ENCODE results near the gene NR4A1.

NR4A1 gene

GRCh38 chr12:52050758-52051541, at the start of gene NR4A1:
Gene NR4A1 (plus strand): TSS chr12:52051442. CDS start chr12:52054329, 2,887 bp downstream.
- peak; percentile 100 for DNase-seq

- DNase-seq = no peak
Observed at GRCh38 chr12:52003016-52003550, 48.2 kb upstream of the NR4A1 start.

GRCh38 chr12:52003591-52003990, 47.7 kb upstream of the NR4A1 start:
- no peak for DNase-seq

- no peak for DNase-seq
Observed at GRCh38 chr12:52004042-52004648, 47.1 kb upstream of the NR4A1 start.

DNA sequence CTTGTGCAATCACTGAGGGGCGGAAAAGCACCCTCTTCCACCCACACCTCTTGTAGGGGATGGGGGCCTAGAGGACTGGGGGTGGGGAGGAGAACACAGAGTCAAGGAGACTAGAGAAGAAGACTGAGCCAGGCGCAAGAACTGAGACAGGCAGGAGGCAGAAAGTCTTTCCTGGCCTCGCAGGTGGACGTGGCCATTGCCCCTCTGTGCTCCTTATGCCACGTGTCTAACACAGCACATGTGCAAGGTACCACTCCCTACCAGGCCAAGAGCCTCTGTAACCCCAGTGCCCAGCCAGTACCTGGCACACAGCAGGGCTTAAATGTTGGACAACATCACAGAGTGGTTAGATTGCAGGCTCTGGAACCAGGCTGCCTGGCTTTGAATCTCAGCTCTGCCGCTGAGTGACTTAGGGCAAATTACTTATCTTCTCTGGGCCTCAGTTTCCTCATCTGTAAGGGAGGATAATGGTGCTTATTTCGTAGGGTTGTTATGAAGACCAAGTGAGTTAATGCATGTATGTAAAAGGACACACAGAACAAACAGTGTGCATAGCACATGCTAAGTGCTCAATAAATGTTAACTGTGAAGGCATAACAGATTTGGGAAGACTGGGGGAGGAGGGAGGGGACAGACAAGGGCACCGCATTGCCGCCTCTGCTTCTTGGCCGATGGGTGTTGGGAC, 45.9 kb upstream of the NR4A1 start:
- DNase-seq = no peak

DNA sequence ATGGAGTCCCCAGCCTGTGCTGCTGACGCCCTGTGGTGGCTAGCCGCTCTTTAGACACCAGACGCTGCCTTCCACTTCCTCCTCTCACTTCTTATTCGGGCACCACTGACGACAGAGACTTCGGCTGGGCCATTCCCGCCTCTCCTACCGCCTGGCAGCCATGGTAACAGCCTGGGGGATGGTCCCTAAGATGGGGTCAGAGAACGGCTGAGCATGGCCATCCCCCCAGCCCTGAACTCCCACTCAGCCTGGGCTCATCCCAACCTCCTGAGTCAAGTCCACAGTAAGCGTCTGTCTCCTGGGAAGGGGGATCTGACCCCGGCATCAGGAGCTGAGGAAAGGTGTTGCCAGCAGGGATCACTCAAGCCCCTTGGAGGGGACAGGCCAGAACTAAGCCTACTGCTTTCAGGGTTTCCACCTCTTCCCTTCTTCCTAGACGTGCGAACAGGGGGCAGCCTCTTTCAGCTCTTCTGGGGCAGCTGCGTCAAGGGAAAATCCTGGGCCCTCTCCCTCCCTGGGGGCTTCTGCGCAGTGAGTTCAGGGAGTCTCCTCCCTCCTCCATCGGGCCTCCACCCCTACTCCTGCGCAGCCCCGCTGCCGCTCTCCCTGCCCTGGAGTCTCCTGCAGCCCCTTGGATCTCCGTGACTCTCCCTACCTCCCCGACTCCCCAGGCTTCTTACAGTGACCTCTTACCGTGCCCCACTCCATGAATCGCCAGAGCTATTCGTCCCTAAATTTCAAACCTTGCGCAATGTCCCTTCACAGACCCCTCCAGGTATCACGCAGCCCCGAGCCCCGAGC, 45.1 kb upstream of the NR4A1 start:
- DNase-seq = no peak

DNA sequence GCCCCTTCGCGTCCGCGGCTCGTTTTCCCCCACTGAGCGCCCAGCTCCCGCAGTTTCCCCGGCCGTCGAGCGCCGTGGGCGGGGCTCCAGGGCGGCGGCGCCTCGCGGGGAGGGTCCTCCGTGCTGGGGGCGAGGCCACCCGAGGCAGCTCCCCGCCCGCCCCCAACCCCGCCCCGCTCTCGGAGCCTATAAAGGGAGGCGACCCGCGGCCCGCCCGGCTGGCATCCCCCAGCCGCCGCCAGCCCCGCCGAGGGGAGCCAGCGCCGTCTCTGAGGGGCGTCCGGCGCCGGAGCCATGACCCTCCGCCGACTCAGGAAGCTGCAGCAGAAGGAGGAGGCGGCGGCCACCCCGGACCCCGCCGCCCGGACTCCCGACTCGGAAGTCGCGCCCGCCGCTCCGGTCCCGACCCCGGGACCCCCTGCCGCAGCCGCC, 44.5 kb upstream of the NR4A1 start, which contains the start of gene TAMALIN:
TSS of gene TAMALIN (plus strand) at position 221 of the 432 bp plus-strand sequence. CDS start at position 295, 74 bp downstream.
- DNase-seq = peak; percentile 93

DNA sequence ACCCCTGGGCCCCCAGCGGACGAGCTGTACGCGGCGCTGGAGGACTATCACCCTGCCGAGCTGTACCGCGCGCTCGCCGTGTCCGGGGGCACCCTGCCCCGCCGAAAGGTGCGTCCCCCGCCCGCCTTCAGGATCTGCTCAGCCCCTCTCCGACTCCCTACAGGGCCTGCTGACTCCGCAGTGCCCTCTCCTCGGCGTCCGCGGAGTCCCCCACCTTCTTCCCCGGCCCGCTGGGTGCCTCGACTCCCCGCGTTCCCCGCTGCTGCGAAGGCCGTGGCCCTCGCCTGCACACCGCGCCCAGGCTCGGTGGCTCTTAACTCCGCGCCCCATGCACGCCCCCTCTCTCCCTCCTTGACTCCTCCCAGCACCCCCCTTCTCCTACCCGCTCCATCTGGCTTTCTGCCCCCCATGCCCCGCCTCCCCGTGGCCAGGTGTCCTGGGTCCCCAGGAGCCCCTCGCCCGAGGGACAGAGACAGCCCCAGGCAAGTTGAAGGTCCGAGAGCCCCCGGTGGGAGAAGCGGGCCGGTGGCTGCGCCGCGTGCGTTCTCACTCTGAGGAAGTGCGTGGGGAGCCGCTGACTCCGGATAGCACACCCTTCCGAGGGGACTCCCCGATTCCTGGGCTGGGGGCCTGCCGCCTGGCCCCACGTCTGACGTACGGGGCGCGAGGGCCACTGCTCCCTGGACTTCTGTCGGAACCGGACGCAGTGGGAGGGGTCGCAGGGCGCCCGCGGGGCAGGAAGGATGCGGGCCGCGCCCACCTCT, 43.9 kb upstream of the NR4A1 start:
- peak; percentile 83 for DNase-seq

- DNase-seq = no peak
Observed at GRCh38 chr12:52007982-52008510, 43.2 kb upstream of the NR4A1 start.

- no peak for DNase-seq
Observed at GRCh38 chr12:52009081-52009751, 42.0 kb upstream of the NR4A1 start.

GRCh38 chr12:52010152-52010622, 41.1 kb upstream of the NR4A1 start:
- no peak for DNase-seq

- DNase-seq = no peak
Observed at GRCh38 chr12:52010692-52011601, 40.3 kb upstream of the NR4A1 start.

GRCh38 chr12:52011602-52012214, 39.5 kb upstream of the NR4A1 start:
- no peak for DNase-seq

DNA sequence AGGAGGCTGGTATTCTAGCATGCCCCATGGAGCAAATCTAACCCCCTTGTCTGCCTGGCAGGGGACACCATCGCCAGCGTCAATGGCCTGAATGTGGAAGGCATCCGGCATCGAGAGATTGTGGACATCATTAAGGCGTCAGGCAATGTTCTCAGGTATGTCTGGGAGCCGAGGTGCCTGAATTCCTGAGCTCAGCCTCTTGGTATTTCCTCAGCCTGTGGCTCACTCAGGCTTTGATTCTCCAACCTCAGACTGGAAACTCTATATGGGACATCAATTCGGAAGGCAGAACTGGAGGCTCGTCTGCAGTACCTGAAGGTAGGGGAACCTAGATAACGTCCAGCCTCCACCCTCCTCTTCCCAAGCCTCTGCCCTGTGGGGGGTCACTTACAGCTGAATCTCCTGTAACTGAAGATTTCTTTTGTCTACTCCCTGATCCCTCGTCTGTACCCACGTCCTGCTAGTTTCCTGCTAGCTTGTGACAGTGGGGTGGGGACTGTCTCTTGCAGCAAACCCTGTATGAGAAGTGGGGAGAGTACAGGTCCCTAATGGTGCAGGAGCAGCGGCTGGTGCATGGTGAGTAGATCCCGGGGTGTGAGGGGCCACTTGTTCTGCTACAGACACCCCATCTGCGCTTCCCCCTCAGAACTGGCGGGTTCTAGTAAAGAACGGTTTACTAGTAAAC, 37.5 kb upstream of the NR4A1 start:
- no peak for DNase-seq

DNA sequence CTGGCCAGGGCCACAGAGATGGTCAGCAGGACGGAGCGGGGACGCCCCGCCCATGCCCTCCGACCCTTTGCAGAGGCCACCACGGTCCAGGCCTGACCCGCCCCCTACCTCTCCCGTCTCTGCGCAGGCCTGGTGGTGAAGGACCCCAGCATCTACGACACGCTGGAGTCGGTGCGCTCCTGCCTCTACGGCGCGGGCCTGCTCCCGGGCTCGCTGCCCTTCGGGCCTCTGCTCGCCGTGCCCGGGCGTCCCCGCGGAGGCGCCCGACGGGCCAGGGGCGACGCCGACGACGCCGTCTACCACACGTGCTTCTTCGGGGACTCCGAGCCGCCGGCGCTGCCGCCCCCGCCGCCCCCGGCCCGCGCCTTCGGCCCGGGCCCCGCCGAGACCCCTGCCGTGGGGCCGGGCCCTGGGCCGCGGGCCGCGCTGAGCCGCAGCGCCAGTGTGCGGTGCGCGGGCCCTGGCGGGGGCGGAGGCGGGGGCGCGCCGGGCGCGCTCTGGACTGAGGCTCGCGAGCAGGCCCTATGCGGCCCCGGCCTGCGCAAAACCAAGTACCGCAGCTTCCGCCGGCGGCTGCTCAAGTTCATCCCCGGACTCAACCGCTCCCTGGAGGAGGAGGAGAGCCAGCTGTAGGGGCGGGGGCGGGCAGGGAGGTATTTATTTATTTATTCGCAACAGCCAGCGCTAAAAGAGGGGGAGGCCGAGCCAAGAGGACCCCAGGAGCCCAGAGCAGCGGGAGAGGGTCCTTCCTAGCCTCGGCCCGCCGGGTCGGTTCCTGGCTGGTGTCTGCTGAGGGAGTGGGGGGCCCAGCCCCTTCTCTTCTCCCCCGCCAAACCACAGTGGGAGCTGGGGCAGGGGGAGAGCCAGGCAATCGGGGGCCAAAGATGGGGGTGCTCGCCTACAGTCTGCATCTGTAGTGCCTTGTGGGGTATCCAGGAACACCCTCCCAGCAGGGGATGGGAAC, 36.4 kb upstream of the NR4A1 start:
- no peak for DNase-seq

GRCh38 chr12:52015532-52016041, 35.7 kb upstream of the NR4A1 start:
- no peak for DNase-seq
